ENCODE results near the gene ANXA2R.
"Not testable (repeated sequence)": the region's sequence is repeated elsewhere in the genome, so short reads cannot be mapped to it uniquely, and the experiment has no call there.

- not testable (repeated sequence) for TF ChIP-seq MXI1 (IDR thresholded peaks at IDR 0.05; ENCODE audit: low read depth, low read length); EP300 (IDR thresholded peaks at IDR 0.05; ENCODE audit: borderline replicate concordance in 1 of 2, low read depth in 1 of 2, low read length in 1 of 2); CTCF (IDR thresholded peaks at IDR 0.05)
These were observed 44.3 kb upstream of the ANXA2R start for GRCh38 chr5:43084468-43084867.
